Skin of body (tissue), 2 donors: ENCODE measurements around the gene CADPS. TPM values are rescaled to one million over a fixed set of nuclear protein-coding genes. Genes with fewer than 3 reads are reported as not detected.

ENCODE experiments used
- DNase-seq: peaks from one replicate; lab custom pipeline; 2025; lab: John Stamatoyannopoulos, UW
- total RNA-seq: library from RNA; depleted of rRNA; stranded (reverse); fragments of >200 nt; gene quantifications from one replicate; pipeline ENCODE4 v1.2.3, GENCODE V29; 2014

CADPS gene
- total RNA-seq, 1 donor from 2014 or later, result 2.4 TPM

DNA sequence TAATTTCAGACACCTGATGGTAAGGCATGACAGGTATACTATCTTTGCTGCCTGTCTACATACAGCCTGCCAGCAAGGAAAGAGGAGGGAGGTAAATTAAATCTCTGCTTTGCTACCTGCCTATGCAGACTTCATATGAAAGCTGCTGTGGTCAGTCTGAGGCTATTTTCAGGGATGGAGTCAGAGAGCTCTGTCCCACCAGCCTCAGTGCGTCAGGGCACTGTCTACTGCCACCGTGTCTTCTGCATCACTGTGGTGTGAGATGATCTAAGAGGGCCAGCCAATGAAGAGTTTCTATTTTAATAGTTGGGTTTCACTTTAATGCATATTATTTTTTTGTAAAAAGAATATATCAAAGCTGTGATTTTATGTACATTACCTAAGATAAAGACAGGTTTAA is 125.6 kb downstream of the CADPS start:
- no peak for DNase-seq

DNA sequence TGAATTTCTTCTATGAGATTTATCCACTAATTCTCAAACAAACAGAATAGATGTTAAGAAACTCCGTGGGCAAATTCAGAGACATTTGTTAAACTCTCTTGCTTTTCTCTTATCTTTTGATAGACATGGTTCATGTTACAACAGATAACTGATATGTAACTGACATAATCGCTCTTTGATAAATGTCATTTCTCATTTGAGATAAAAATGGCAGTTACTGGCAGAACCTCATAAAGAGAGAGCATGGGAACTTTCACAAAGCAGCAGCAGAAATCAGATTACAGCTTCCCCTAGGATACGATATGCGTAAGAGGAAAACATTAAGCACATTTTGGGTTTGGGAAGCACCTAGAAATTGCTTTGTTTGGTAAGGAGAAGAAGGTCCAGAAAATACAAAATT is 126.1 kb downstream of the CADPS start:
- no peak for DNase-seq

DNA sequence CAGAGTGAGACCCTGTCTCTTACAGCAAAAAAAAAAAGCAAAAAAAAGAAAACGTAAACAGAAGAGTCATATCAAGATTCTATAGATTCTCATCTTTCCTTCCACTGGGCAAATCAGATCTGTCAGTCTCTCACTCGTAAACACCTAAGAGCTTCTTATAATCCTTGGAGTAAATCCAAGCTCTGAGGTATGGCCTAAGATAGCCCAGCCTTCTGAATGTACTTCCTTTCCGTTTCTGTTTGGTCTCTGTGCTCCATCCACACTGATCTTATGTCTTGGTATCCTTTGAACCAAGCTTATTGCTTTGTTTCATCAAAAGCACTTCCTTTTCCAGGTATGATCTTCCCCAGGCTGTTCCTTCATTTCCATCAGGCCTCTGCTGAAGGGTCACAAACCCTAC is 137.8 kb downstream of the CADPS start:
- DNase-seq, result no peak

DNA sequence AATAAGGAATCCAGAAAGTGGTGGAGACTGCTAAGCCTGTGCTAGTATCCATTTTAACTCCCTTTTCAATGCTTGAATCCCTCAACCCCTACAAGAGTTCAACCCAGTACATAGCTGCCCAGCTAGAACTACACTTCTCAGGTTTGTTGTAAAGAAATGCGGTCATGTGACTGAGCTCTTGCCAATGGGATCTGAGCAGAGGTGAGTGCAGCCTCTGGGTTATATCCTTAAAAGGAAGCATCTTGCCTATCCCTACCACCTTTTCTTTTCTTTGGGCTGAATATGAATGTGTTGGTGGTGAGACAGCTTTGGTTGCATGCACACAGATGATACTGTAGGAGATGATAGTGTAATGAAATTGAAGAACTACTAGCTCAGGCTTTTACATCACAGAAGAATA is 139.7 kb downstream of the CADPS start:
- DNase-seq, result no peak

DNA sequence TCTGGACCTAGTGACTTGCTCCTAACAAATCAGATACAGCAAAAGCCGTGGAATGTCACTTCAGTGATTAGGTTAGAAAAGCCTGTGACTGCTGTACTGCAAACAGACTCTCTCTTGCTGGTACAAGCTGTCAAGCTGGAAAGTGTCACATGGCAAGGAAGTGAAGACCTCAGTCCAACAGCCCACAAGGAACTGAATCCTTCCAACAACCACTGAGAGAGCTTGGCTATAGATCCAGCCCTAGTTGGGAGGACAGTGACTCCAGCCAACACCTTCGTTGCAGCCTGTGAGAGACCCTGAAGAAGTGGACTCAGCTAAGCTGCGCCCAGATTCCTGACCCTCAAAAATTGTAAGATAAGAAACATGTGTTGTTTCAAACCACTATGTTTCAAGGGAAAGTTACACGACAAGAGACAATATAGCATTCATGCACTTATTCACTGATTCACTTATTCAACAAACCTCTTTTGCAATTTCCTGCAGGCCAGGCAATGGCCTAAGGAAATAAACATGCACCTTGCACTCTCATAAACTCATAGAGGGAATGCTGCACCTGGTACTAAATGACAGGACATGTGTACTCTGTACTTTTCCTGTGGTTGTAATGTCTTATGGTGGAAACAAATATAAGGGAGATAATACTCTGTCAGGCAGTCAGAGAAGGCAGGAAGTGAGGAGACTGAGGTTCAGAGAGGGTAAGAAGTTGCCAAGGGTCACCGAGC is 142.9 kb downstream of the CADPS start:
- no peak for DNase-seq

DNA sequence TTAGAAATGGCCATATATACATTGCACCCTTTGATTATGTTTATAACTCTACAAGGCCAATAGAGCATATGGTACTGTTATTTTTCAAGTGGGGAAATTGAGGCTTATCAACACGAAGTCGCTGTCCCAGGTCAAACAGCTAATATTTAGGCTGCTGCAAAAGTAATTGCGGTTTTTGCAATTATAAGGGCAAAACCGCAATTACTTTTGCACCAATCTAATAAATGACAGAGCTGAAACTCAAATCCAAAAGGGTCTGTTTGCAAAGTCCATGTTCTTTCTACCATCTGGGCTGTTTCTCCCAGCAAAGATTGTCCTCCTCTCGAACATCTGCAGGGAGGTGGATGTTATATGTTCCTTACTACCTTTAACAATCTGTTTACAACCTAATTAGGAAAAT is 147.2 kb downstream of the CADPS start:
- no peak for DNase-seq

DNA sequence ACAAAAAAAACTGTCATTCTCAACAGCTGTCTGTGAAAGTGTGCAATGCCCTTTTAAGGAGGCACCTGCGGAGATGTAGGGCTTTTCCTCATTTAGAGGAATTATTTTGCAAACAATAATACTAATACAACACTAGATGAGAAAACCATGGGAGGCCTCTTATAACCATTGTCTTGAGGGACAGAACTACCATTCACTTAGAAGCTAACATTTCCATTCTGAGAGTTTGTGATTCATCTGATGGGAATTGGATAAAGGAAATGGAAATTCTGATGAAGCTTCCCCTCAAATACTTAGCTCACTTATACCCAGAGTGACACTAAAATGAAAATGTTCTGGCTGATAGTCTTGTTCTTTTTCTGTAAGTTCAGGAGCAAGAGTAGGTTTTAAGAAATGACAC is 147.7 kb downstream of the CADPS start:
- no peak for DNase-seq

DNA sequence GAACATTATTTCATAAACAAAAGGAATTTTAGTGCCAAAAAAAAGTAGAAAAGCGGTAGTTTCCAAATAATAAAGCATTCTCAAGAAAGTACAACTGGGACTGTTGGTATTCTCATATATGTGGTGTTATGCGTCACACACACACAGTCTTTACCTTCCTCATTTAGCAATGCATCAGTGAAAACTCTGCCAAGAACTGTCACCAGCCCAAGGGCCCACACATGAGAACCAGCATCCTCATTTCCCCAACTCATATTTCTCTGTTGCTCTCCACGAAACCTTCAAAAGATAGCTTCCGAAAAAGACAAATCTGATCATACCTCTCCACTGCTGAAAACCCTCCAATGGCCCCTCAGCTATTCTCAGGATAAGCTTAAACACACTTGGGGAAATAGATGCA is 150.7 kb downstream of the CADPS start:
- DNase-seq, result no peak

DNA sequence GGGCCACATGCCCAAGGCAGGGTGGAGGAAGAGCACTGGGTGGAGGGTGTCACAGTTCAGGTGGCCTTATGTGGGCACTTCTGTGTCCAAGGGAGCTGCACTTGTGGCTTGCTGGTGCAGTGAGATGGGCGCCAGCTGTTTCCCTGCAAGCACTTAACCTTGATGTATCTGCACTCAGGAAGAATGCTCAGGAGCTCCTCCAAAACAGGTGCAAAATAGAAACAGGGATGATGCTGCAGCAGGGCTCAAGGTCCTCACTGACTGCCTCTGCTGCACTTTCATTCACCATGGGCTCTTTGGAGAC is 151.3 kb downstream of the CADPS start:
- DNase-seq, result no peak

DNA sequence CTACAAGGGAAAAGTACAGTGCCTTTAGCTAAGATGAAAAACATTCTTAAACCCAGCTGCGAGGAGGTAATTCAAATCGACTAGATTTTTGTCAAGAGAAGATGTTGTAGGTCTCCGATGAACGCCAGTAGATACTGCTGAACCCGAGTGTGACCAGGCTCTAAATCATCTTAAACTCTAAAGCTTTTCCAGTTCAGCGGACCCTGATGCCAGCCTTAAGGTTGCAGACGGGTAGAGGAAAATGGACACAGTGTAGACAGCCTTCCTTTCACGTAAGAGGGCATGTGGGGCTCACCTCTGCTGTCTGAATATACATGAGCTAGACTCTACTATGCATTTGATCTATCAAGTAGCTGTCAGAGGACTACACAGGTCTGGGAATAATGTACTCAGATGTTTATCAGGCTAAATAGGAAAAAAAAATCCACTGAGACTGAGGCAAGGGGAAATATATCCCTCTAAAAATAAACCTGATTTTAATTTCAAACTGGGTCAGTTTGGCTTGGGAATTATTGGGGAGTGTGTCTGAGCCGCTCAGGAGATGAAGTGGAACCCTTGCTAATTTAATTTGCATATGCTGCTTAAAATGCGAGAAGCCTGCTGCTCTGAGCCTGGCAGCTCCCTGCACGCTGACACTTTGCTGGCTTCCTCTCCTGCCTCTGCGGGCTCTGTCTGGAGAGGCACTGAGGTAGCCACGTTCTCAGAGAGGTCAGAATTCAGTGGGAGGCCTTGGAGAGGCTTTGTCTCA is 151.9 kb downstream of the CADPS start:
- no peak for DNase-seq

DNA sequence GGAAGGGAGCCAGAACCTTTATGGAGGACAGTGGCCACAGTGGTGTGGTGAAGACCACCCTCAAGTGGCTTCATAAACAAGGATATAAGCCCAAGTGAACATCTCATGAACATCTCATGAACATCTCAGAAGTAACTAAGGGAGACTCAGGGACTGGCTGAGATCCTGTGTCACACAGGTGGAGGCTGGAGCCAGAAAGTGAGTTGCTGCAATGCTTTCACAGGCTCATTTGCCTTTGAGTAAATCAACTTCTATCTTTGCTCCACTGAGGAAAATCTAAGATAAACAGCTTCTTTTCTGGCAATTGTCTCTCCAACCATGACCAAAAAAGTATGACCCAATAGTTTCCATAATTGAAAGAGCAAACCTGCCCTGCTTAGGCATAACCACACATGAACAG is 152.9 kb downstream of the CADPS start:
- DNase-seq, result no peak

DNA sequence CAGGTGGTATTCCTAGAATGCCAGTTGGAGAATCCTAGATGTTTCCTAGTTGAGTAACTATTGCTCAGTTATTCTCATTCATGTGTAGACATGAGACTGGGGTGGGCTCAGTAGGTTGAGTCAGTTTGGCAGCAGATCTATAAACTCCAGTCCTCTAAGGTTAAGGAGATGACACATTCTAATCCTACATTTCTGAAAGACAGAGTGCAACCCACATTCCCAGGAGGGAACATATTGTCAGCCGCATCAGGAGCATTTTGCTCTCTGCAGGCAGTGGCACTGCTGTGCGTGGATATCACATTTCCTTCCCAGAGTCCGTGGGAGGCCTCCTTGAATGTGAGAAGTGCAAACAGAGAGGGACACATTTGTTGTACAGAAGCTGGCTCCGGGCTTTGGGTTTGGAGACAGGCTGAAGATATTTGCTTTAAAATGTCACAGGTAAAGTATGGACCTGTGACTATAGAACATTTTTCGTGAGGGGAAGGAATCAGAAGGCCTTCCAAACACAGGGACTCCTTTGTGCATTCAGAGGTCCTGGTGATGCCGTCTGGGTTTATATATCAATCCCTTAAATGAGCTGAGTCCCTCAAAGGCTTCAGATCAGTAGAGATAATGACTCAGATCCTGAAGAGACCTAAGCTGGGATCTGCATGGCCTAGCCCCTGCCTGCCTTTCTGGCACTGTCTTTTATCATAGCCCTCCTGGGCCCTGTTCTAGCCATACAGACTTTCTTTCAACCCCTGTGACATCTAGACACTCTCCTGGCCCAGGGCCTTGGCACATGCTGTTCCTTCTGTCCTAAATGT is 156.5 kb downstream of the CADPS start:
- no peak for DNase-seq

DNA sequence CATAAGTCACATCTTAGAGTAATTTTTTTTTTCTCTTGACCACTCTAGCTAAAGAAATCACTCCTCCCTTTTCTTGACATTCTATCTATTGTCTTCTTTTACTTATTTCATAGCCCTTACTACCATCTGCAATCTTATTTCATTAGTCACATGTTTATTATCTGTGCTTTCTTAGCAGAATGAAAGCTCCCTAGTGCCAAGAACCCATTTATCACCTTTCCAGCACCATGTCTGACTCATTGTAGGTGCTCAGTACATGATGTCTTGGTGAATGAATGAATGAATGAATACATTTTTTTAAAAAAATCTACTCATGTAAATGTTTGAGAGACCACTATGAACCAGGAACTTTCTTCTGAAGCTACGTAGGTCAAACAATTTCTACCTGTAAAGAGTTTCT is 157.2 kb downstream of the CADPS start:
- no peak for DNase-seq

DNA sequence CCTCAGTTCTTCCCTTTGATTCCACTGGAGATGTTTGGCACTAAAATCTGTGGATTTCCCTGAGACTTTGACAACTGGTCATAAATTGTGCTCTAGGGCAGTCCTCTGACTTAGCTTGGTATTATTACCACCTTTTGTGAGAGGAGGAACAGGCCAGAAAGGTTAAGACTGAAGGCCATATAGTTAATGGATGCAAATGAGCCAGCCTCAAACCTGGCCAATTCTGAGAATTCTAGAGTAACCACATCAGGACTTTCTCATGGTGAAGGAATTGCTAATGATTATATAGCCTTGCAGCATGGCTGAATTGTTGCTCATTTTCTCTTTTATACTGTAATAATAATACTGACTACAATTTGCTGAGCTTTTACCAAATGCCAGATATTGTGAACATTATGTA is 162.5 kb downstream of the CADPS start:
- no peak for DNase-seq

DNA sequence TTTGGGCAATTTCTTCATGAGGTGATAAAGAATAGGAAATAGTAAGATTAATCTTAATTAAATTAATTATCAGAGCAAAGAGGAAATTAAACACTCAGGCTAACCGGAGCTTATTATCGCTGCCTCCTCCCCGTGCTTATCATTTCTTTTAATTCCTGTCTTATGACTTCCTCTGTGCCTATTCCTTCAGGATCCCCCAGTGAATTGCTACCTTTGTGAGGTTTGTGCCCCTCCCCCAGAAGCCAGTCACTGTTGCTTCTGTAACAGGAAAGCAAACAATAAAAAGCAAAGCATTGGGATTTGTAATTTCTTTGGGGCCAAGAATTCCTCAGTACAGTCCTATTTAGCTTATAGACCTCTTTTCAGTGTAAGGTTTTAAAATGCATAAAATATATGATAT is 164.5 kb downstream of the CADPS start:
- DNase-seq, result no peak

DNA sequence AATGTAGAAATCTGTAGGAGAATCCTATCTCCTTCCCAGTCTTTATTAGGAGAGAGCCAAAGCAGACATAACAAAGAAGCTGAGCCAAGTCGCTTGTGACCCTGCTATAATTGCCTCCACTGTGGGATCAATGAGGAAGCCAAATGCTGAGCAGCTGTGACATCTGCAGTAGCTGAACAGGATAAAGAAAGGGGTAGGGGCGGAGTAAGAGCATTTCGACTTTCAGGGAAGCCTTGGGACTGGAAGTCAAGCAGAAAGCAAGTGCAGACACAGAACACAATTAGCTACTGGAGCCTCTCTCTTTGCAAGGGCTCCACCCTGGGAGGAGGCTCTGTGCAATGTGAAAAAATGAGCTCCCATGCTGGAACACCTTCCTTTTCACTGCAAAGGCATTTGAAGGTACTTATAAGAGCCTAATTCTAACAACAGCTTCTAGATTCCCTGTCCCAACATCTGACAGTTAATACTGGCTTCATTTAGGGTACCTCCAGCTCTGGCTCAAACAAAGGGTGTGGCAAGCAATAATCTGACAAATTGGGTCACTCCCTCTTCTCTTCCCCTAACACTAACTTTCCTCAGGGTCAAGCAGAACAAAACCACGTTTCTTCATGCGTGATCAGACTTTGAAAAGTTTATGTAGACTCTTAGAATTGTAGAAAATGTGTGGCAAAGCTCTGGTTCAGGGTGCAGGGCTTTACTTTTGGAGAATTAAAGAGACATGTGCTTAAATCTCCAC is 166.4 kb downstream of the CADPS start:
- DNase-seq, result peak; percentile 61

DNA sequence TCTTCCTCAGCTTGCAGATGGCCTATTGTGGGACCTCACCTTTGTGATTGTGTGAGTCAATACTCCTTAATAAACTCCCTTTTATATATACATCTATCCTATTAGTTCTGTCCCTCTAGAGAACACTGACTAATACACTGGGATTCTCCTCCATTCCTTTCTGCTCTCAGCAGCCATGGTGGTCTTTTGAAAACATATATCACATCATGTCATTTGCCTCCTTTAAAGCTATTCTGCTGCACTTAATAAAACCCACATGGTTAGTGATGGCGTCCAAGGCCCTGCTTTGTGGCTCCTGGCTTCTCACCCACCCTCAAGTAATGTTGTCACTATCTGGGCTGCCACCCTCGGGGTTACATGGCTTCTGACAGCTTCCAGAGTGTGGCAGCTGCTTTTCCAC is 169.5 kb downstream of the CADPS start:
- DNase-seq, result no peak

DNA sequence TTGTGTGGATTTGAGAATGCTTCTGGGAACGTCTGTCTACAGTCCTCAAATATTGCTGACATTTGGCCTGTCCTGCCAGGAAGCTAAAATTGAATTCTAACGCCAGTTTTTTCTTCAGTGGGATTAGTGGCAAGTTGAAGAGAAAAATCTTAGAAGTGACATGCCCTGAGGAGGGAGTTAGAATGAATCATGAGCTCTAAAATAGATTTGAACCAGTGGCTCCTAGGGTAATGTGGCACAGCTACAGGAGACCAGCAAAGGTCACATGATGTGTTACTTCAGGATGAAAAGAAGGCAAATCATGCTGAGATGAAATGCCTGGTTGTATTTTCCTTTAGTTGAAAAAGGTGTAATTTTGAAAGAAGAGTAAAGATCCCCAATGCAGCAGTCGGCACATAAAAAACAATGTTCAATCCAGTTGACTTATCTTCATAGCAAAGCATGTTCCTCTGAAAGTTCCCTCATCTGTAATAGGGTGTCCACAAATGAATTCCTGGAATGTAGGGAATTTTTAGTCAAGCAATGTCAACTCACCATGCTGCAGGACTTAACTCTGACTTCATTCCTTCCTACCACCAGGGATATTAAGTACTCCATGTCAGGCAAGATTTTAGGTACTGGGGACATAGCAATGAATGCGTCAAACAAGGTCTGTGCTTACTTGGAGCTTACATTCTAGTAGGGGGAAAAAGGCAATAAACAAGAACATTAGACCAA is 171.6 kb downstream of the CADPS start:
- no peak for DNase-seq

DNA sequence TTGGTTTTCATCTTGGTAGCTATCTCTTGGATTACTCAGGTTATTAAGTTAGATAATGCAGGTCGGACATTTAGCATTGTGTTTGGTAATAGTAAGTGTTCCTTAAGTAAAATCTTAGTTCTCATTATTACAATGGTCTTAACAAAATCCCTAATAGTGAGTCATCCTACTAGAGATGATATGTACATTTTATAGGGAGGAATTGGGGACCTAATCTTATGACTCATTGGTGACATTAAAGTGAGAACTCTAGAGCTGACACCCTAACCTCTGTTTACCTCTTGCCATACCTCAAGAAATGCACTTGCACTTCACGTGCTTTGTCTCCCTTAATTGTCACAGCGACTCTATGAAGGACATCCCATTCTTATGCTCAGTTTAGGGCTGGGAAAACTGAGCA is 174.9 kb downstream of the CADPS start:
- no peak for DNase-seq

DNA sequence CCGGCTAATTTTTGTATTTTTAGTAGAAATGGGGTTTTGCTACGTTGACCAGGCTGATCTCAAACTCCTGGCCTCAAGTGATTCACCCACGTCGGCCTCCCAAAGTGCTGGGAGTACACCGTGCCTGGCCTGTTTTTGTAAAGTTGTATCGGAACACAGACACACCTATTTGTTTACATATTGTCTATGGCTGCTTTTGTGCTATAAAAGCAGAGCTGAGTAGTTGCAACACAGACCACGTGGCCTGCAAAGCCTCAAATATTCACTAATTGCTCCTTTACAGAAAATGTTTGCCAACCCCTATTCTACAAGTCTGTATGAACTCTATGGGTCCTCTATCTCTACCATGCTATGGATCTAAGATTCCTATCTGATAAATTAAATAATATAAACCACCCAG is 175.5 kb downstream of the CADPS start:
- DNase-seq, result no peak

DNA sequence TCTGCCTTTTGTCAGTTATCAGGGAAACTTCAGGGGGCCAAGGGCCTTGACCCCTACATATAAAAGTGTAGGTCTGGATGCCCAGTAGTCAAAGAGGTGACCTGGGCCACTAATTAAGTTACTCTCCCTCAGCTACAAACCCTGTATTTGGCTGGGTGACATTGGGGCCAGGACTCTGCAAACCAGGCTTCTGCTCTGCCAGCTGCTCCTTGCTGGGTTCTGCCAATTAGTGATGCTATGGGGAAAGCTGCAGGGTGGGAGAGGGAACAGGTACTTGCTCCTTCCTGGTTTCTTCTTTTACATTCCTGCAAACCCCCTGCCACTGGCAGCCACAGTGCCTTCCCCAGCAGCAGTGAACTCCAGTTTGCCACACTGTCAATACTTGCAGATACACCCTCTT is 179.2 kb downstream of the CADPS start:
- DNase-seq, result no peak
